Adipose tissue (tissue), 3 donors: ENCODE measurements around the gene FIP1L1. TPM values are rescaled to one million over a fixed set of nuclear protein-coding genes. Genes with fewer than 3 reads are reported as not detected.

Experiments
- H3K27ac ChIP-seq: one replicate; pipeline ENCODE4 v1.5.1; 2013; ENCODE audit warnings: low read depth, low read length
- WGBS, 3 donors: extraction: QIAGEN DNeasy Blood & Tissue Kit; methylation state at CpG; one replicate each; pipeline ENCODE4 v1.1.7; 2013; 5-methylcytosine and 5-hydroxymethylcytosine counted together
- polyA plus RNA-seq, 3 donors: library from polyadenylated mRNA; stranded (reverse); fragments of 200-250 nt; gene quantifications; one replicate each; pipeline ENCODE4 v1.2.3, GENCODE V29; 2013
- donor health status: healthy with polysubstance abuse.
- donor health status: Bipolar disorder and iron deficiency.
- donor health status: healthy.

The FIP1L1 gene
- polyA plus RNA-seq, 3 donors: 13.6 to 38.4 (median 24.0) TPM

- WGBS, 3 donors: 57 to 83% (median 63%) methylated on average over 6 of the region's 6 CpGs
- no peak overlapping the region for H3K27ac ChIP-seq
These were observed 112.9 kb downstream of the FIP1L1 start for GRCh38 chr4:53490161-53490956.

- 21 to 40% (median 35%) methylated on average over 3 of the region's 3 CpGs for WGBS, 3 donors
- no peak overlapping the region for H3K27ac ChIP-seq
These were observed 113.7 kb downstream of the FIP1L1 start for GRCh38 chr4:53490965-53491622.

DNA sequence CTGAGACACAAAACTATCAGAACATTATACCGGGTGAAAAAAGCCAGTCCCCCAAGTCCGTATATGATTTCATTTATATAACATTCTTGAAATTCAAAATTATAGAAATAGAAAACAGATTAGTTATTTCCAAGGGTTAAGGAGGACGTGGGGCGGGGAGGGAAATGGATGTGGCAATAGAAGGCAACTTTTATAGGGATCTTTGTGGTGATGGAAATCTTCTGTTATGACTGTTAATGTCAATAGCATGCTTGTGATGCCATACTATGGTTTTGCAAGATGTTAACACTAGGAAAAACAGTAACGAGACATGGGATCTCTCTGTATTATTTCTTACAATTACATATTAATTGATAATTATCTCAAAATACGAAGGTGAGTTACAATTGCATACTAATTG lies 117.4 kb downstream of the FIP1L1 start:
- no peak overlapping the region for H3K27ac ChIP-seq
- 88 to 98% (median 93%) methylated on average over 6 of the region's 6 CpGs for WGBS, 3 donors

DNA sequence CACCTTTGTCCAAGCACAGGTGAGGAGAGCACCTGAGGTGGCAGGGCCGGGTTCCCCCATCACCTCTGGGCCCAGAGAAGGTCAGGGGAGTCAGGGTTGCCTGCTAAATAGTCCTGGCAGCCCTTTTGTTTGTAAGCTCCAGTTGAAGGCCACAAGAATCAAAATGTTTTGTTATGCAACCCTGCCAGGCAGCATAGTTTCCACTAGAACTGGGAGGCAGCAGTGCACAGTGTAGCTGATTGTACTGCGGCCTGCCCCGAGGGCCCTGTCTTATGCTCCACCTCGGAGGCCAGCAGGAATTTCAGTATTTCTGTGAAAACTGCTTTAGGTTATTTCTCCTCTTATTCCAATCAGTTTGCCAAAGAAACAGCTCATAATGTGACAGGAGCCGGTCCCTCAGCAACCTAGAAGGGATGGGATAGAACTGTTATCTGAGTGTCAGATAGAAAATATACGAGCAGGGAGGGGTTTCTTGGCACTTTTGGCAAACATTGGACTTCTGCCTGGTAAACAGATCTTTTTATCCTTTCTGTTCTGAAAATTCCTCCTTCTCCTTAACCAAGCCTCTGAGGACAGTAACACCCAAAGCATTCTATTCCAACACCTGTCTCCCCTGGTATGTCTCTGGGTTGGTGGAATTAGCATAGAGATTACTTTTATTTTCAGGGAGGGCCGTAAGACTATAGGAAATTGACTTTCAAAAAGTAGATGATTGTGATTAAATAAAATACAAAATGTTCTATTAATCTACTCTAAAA lies 120.2 kb downstream of the FIP1L1 start:
- no peak overlapping the region for H3K27ac ChIP-seq
- WGBS, 3 donors: 33 to 61% (median 51%) methylated on average over 7 of the region's 7 CpGs

DNA sequence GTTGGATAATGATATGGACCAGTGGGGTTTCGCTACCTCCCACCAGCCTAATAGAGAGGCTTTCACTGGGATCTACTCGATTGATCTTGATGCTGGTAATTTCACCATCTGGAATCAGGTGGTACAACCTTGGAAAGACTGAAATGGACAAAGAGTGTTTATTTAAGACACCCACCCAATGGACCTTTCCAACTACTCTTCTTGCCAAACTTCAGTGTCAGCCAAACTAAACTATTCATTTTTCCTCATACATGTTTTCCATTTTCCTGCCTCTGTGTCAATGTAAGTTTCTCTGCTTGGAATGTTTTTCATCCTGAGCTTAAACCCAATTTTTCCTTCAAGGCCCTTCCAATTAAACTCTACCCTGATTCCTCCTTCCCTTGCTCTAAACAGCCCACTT lies 121.3 kb downstream of the FIP1L1 start:
- no peak overlapping the region for H3K27ac ChIP-seq
- 79 to 85% (median 81%) methylated on average over 2 of the region's 2 CpGs for WGBS, 3 donors

DNA sequence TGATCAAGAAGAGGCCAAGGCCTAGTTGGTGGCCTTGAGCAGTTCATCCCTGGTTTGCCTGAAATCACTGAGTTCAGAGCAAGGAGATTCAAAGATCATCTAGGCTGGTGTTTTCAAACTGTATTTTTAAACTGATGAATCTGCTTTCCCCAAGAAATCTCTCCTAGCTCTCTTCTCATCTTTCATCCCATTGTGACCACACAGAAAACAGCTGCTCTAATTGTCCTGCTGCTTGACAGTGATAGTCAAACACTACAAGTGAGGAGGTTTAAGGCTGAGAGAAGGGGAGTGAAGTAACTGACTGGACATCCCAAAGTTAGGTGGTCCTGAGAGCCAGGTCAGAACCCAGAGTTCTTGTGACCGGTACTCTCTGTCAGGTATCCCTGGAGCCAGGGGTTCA lies 122.3 kb downstream of the FIP1L1 start:
- no peak overlapping the region for H3K27ac ChIP-seq
- WGBS, 3 donors: 100% methylated on average over 1 of the region's 1 CpG

GRCh38 chr4:53500546-53500945 lies 123.1 kb downstream of the FIP1L1 start:
- 89 to 93% (median 93%) methylated on average over 2 of the region's 2 CpGs for WGBS, 3 donors
- no peak overlapping the region for H3K27ac ChIP-seq

DNA sequence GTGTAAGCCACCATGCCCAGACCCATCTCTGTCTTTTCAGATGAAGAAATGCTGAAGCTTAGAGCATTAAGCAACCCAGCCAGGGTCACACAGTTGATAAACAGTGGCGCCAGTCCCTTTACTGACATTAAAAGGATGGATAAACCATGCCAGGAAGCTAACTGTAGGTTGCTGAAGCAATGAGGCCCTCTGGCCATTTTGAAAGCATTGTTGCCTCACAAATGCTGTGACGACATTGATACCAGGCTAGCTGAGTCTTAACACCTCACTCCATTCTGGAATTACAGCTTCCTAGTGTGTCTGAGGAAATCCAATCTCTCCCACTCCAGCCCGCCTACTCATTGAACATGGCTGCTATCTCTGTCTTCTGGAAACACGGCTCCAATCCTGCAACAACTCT lies 124.1 kb downstream of the FIP1L1 start:
- WGBS, 3 donors: 81 to 97% (median 89%) methylated on average over 4 of the region's 4 CpGs
- H3K27ac ChIP-seq: no peak overlapping the region

DNA sequence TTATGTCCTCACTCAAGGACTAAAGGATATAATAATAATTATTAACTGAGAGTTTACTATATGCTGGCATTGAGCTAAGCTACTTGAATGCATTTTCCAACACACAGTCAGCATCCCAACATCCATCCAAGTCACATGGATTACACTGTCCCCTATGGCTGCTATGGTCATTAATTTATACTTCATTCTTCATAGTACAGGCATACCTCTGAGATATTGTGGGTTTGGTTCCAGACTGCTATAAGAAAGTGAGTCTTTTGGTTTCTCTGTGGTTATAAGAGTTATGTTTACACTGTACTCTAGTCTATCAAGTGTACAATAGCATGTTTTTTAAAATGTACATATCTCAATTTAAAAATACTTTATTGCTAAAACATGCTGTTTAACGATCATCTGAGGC lies 124.7 kb downstream of the FIP1L1 start:
- no peak overlapping the region for H3K27ac ChIP-seq
- 94 to 100% (median 99%) methylated on average over 1 of the region's 1 CpG for WGBS, 3 donors

DNA sequence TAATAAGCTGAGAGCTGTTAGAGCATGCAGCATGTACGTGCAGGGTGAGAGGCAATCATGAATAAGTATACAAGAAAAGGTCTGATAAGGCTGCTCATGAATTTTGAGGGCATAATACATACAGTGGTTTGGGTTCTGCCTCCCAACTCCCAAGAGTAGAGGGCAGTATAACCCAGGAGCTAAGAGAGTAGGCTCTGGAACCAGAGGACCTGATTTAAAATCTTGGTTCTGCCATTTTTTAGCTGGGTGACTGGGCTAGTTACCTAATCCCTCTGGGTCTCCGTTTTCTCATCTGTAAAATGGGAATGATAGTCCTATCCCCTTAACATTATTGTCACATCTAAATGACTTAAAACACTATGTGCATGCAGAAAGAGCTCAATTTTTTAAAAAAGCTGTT lies 128.5 kb downstream of the FIP1L1 start:
- 92 to 95% (median 93%) methylated on average over 2 of the region's 2 CpGs for WGBS, 3 donors
- no peak overlapping the region for H3K27ac ChIP-seq

GRCh38 chr4:53507058-53507457 lies 129.6 kb downstream of the FIP1L1 start:
- WGBS, 3 donors: 88 to 93% (median 91%) methylated on average over 7 of the region's 7 CpGs
- H3K27ac ChIP-seq: no peak overlapping the region

DNA sequence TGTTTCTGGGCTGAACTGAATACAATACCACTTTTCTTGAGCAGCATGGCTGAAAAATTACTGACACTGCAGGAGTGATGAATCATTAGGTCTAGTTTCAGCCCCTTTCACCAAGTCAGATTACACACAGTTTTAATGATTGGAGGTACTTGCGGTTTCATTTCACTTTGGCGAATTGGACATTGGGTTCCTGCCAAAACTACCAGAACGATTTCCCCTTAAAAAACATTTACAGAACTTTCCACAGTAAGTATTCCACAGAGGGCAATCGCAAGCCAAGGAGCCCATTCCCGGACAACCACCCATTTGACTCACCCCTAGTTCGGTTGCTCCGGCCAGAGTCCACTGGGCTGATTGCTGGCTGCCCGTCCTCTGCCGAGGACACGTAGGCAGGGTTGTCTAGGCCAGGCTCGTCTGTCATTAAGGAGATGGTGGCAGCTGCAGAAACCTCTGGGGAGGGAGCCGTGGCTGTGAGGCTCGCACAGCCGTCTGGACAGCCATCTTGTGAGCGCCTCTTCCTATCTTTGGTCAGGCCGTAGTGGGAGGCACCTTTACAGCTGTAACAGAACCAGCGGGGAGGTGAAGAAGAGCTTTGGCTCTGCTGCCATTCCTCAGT lies 130.3 kb downstream of the FIP1L1 start:
- no peak overlapping the region for H3K27ac ChIP-seq
- WGBS, 3 donors: 57 to 75% (median 64%) methylated on average over 17 of the region's 17 CpGs

GRCh38 chr4:53508446-53508845 lies 131.0 kb downstream of the FIP1L1 start:
- 71 to 80% (median 76%) methylated on average over 1 of the region's 1 CpG for WGBS, 3 donors
- no peak overlapping the region for H3K27ac ChIP-seq

DNA sequence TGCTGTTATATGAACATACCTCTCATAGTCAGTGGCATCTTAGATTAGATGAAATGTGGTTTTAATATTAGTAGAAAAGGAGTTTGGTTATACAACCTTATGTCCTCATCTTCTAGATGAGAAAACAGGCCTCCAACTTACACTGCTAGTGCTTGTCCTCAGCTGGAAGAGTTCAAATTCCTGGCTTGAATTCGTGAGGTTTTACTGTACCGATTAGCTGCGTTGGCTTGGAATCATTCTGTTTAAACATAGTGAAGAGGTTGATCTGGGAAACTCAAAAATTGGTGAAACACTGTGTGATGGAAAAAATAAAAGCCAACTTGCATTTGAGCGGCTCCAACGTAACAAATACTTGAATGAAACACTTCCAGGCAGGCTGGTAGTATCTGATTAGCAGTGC lies 132.9 kb downstream of the FIP1L1 start:
- WGBS, 3 donors: 23 to 30% (median 29%) methylated on average over 5 of the region's 5 CpGs
- H3K27ac ChIP-seq: no peak overlapping the region

Other genes starting within 250 kb of the FIP1L1 start
- gene SCFD2, start 11.6 kb upstream of the FIP1L1 start, polyA plus RNA-seq: 1 to 10 TPM; 4.1 to 8.2 (median 8.1) TPM
- 10 to 100 TPM in 2 of 3 donors, 1 to 10 TPM in 1; 9.8 to 14.1 (median 11.2) TPM for gene LNX1, start 213.8 kb downstream of the FIP1L1 start, polyA plus RNA-seq